HUES6 (cell line): ENCODE data around the gene ZNRF4.

ENCODE experiments used
- H3K27ac ChIP-seq: 2 replicates; pipeline ENCODE4 v1.7.0; 2013; ENCODE audit warnings: low read depth, mild to moderate bottlenecking, low read length, inconsistent platforms
- H3K27me3 ChIP-seq: 2 replicates; pipeline ENCODE4 v1.6.1; 2013; ENCODE audit warnings: low read length; ENCODE audit not compliant: control insufficient read depth, insufficient read depth
- H3K36me3 ChIP-seq: 2 replicates; pipeline ENCODE4 v1.6.1; 2013; ENCODE audit warnings: low read length; ENCODE audit not compliant: control insufficient read depth, insufficient read depth
- H3K4me1 ChIP-seq: 2 replicates; pipeline ENCODE4 v1.6.1; 2013; ENCODE audit warnings: low read length; ENCODE audit not compliant: control insufficient read depth, insufficient read depth
- H3K4me3 ChIP-seq: 2 replicates; pipeline ENCODE4 v1.5.1; 2013; ENCODE audit warnings: low read depth, low read length
- H3K9ac ChIP-seq: one replicate; pipeline ENCODE4 v1.6.1; 2013; ENCODE audit warnings: mild to moderate bottlenecking, low read length
- H3K9me3 ChIP-seq: 2 replicates; pipeline ENCODE4 v1.6.1; 2013; ENCODE audit warnings: low read depth, low read length; ENCODE audit not compliant: control insufficient read depth, insufficient read depth

Gene ZNRF4

DNA sequence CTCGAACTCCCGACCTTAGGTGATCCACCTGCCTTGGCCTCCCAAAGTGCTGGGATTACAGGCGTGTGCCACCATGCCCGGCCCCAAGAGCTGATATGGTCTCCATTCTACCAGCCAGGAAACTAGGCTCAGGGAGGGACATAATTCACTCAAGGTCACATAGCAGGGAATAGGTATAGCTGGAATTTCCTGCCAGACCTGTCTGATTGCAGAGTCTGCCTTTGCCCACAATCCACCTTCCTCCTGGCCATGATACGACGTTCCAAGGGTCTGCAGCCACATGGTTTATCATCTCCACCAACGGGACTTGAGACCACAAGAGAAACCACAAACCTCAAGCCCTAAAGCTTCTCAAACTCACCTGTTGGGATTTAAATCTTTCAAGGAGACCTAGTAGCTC, 32.0 kb downstream of the ZNRF4 start:
- H3K9me3 ChIP-seq = peaks cover 1% of the 10 kb centered on the region
- no peak overlapping the region for H3K27ac ChIP-seq
- H3K27me3 ChIP-seq = peaks cover 55% of the 10 kb centered on the region
- H3K4me3 ChIP-seq = no peak overlapping the region
- H3K9ac ChIP-seq = no peak overlapping the region
- H3K4me1 ChIP-seq = no peaks in the 10 kb centered on the region
- H3K36me3 ChIP-seq = no peaks in the 10 kb centered on the region

- H3K9ac ChIP-seq = no peak overlapping the region
- H3K27ac ChIP-seq = no peak overlapping the region
- no peaks in the 10 kb centered on the region for H3K9me3 ChIP-seq
- peaks cover 67% of the 10 kb centered on the region for H3K27me3 ChIP-seq
- H3K4me1 ChIP-seq = 0 out of 2 replicates have a peak, but pooled peaks cover 3% of the 10 kb centered on the region
- no peak overlapping the region for H3K4me3 ChIP-seq
- no peaks in the 10 kb centered on the region for H3K36me3 ChIP-seq
Observed at GRCh38 chr19:5489551-5489950, 34.3 kb downstream of the ZNRF4 start.

- Histone ChIP-seq H3K27me3 (peaks cover 74% of the 10 kb centered on the region), H3K9ac (no peak overlapping the region), H3K4me1 (0 out of 2 replicates have a peak, but pooled peaks cover 3% of the 10 kb centered on the region), H3K9me3 (no peaks in the 10 kb centered on the region), H3K36me3 (no peaks in the 10 kb centered on the region), H3K27ac (no peak overlapping the region), H3K4me3 (no peak overlapping the region)
Observed at GRCh38 chr19:5491565-5491964, 36.3 kb downstream of the ZNRF4 start.

GRCh38 chr19:5492281-5492634, 37.0 kb downstream of the ZNRF4 start:
- H3K9ac ChIP-seq = no peak overlapping the region
- 0 out of 2 replicates have a peak, but pooled peaks cover 3% of the 10 kb centered on the region for H3K4me1 ChIP-seq
- H3K27me3 ChIP-seq = peaks cover 77% of the 10 kb centered on the region
- H3K4me3 ChIP-seq = no peak overlapping the region
- H3K9me3 ChIP-seq = no peaks in the 10 kb centered on the region
- H3K36me3 ChIP-seq = no peaks in the 10 kb centered on the region
- no peak overlapping the region for H3K27ac ChIP-seq

- Histone ChIP-seq H3K27me3 (peaks cover 83% of the 10 kb centered on the region), H3K9me3 (no peaks in the 10 kb centered on the region), H3K4me1 (0 out of 2 replicates have a peak, but pooled peaks cover 3% of the 10 kb centered on the region), H3K9ac (no peak overlapping the region), H3K36me3 (no peaks in the 10 kb centered on the region), H3K27ac (no peak overlapping the region), H3K4me3 (no peak overlapping the region)
Observed at GRCh38 chr19:5492635-5493409, 37.6 kb downstream of the ZNRF4 start.

DNA sequence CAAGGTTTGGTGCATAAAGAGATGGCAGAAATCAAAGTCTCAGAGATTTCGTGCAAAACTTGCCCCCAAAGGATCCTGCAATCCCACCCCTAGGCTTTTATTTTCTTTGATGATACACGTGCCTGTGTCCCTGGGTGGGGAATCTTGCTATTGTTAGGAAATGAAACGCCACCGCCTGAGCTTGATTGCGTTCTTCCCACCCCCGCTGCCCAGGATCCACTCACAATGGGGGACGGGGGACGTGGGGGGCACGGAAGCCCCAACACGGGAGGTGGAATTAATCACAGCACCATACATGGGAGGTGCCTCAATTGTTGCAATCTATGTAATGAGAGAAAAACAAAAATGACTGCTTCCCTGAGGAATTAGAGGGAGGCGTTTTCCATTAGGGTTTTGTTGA, 39.6 kb downstream of the ZNRF4 start:
- Histone ChIP-seq H3K4me1 (peaks cover 7% of the 10 kb centered on the region), H3K9me3 (no peaks in the 10 kb centered on the region)

GRCh38 chr19:5495792-5496191, 40.6 kb downstream of the ZNRF4 start:
- Histone ChIP-seq H3K27ac (no peak overlapping the region), H3K36me3 (no peaks in the 10 kb centered on the region), H3K4me1 (peaks cover 7% of the 10 kb centered on the region), H3K4me3 (no peak overlapping the region), H3K27me3 (peaks cover 95% of the 10 kb centered on the region), H3K9ac (no peak overlapping the region), H3K9me3 (no peaks in the 10 kb centered on the region)

More for the DNA sequence above, 39.6 kb downstream of the ZNRF4 start:
- H3K4me3 ChIP-seq = no peak overlapping the region
- peaks cover 95% of the 10 kb centered on the region for H3K27me3 ChIP-seq
- H3K27ac ChIP-seq = no peak overlapping the region
- H3K9ac ChIP-seq = no peak overlapping the region
- H3K36me3 ChIP-seq = no peaks in the 10 kb centered on the region

- Histone ChIP-seq H3K9ac (no peak overlapping the region), H3K4me1 (peaks cover 7% of the 10 kb centered on the region), H3K9me3 (peaks cover 6% of the 10 kb centered on the region), H3K4me3 (no peak overlapping the region), H3K27me3 (peaks cover 97% of the 10 kb centered on the region), H3K27ac (no peak overlapping the region), H3K36me3 (no peaks in the 10 kb centered on the region)
Observed at GRCh38 chr19:5497297-5497696, 42.1 kb downstream of the ZNRF4 start.

GRCh38 chr19:5498830-5499550, 43.8 kb downstream of the ZNRF4 start:
- Histone ChIP-seq H3K4me3 (no peak overlapping the region), H3K36me3 (no peaks in the 10 kb centered on the region), H3K9ac (peak overlapping the region; percentile 11), H3K4me1 (peaks cover 4% of the 10 kb centered on the region), H3K27me3 (peaks cover 91% of the 10 kb centered on the region), H3K27ac (no peak overlapping the region), H3K9me3 (peaks cover 17% of the 10 kb centered on the region)

DNA sequence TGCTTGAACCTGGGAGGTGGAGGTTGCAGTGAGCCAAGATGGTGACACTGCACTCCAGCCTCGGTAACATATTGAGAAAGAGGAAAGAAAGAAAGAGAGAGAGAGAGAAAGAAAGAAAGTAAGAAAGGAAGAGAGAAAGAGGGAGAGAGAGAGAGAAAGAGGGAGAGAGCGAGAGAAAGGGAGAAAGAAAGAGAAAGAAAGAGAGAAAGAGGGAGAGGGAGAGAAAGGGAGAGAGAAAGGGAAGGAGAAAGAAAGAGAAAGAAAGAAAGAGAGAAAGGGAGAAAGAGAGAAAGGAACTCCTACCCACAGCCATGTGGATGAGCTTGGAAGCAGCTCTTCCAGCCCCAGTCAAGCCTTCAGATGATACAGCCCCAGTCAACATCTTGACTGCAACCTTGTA, 46.7 kb downstream of the ZNRF4 start:
- no peaks in the 10 kb centered on the region for H3K36me3 ChIP-seq
- H3K4me3 ChIP-seq = no peak overlapping the region
- H3K4me1 ChIP-seq = peaks cover 4% of the 10 kb centered on the region
- no peak overlapping the region for H3K9ac ChIP-seq
- H3K9me3 ChIP-seq = peaks cover 24% of the 10 kb centered on the region
- peaks cover 80% of the 10 kb centered on the region for H3K27me3 ChIP-seq
- no peak overlapping the region for H3K27ac ChIP-seq

DNA sequence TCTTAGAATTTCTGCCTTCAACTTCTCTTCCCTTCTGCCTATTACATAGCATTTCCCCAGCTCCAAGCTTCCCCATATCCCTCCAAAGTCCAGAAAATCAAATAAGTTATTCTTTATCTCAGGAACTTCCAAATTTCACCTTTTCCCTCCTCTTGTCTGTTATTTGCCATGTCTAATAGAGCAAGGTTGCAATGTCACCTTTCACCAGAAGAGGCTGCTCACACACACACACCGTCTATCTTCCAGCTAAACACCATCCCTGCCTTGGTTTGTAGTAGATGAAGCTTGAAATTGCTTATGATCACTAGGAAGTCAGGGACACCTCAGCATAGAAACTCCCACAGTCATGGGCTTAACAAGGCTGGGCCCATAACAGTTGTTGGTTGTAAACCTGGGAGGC, 48.4 kb downstream of the ZNRF4 start:
- Histone ChIP-seq H3K9me3 (peaks cover 24% of the 10 kb centered on the region), H3K9ac (no peak overlapping the region), H3K27ac (no peak overlapping the region), H3K27me3 (peaks cover 66% of the 10 kb centered on the region), H3K4me1 (peaks cover 4% of the 10 kb centered on the region), H3K4me3 (no peak overlapping the region), H3K36me3 (no peaks in the 10 kb centered on the region)
